HL-60/S4 treated with retinoic acid at 250 ng/mL for 4 days and 3 days (cell line): ENCODE data around the gene TCF7L2.

Source experiments
- in situ Hi-C: fragments of 300-500 bp; cut with MboI; formaldehyde crosslinking; loops from 2 replicates; pipeline ENCODE4 v1.7.0; 2022; ENCODE audit warnings: low sequenced_read_pairs

TCF7L2 gene

DNA sequence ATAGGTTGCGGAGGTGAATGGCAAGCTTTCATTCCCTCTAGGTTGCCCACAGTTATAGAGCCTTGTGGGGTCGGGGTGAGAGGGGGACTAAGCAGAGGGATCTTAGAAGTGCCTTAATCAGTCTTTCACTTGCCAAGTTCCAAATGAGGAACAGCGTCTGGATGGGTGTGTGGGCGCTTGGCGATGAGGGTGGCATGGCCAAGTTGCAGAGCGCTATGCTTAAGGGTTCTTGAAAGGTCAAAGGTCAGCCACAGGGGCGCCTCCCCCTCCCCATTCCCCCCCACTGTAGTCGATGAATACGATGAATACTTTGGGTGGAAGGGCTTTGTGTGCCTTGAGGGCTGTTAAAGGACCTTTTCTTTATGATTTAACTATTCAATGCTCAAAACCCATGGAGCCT, 185.0 kb downstream of the TCF7L2 start:
- in situ Hi-C loops: no loop called here

DNA sequence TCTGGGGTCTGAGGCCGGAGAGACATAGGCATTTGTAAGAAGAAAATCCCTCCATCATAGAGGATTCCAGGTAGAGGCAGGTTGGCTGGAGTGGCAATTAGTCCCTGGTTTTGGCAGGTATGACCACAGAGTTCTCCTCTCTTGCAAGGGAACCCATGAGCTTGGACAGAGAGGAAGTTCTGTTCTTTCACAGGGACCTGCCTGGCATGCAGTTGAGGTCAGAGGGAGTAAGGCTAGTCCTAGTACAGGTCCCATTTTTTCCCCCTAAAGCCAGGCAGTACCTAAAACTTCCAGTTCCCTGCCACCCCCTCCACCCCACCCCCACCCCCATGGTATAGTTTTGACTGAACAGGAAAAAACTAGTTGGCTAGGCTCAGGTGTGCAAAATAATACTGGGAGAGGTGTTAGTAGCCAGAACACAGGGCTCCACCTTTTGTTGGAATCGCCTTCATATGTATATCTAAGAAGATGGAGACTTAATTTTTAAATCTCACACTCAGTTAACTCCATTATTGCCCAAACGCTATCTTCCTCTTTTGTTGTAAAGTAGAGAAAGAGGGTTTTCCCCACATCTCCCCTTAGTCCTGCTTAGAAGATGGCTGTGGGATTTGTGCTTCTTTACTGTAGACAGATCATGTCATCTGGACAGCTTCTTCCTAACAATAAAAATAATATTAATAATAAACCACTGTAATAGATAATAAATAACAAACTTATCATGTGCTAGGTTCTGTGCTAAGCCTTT, 188.1 kb downstream of the TCF7L2 start:
- in situ Hi-C loops: no loop called here

DNA sequence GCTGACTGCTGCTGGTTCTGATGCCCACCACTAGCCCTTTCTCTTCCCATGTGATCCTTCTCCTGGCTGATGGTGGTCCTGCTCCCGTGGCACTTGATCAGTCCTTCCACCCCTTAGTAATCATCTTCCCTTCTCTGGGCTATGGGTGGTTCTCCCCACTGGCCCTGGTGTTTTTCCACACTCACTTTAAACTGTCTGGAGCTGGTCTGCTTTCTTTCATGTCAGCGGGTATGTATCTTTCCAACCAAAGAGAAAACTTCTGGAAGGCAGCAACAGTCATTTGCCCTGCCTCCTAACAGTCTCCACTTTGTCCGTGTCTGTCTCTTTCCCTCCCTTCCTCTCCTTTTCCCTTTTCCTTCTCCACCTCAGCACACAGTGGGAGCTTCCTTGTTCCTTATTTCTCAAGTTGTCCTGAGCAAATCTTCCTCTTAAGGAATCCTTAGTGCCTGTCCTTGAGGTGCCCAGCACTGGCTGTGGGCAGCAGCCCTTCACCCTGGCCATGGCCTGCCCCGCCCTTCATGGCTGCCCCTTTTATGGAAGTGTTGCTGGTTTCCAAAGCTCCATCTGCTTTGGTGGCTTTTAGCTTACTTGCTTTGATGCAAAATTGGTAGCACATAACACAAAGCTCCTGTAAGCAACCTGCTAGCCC, 189.0 kb downstream of the TCF7L2 start:
- in situ Hi-C loops: no loop called here

DNA sequence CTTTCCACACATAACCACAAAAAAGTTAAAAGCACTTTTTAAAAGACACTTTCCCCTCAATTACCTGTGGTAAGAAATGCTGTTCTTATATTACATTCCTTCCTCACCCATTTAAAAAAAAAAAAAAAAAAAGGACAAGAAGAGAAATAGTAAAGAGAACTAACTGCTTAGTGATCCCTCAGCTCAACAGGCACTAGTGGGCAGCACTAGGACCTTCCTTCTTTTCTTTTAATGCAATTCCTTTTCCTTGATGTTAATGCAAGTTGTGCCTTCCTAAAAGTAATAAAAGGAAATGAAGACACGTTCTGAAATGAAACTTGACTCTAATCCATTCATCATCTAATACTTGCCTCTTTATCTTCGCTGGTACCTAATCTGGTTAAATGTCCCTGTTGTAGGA, 189.7 kb downstream of the TCF7L2 start:
- in situ Hi-C loops: no loop called here

DNA sequence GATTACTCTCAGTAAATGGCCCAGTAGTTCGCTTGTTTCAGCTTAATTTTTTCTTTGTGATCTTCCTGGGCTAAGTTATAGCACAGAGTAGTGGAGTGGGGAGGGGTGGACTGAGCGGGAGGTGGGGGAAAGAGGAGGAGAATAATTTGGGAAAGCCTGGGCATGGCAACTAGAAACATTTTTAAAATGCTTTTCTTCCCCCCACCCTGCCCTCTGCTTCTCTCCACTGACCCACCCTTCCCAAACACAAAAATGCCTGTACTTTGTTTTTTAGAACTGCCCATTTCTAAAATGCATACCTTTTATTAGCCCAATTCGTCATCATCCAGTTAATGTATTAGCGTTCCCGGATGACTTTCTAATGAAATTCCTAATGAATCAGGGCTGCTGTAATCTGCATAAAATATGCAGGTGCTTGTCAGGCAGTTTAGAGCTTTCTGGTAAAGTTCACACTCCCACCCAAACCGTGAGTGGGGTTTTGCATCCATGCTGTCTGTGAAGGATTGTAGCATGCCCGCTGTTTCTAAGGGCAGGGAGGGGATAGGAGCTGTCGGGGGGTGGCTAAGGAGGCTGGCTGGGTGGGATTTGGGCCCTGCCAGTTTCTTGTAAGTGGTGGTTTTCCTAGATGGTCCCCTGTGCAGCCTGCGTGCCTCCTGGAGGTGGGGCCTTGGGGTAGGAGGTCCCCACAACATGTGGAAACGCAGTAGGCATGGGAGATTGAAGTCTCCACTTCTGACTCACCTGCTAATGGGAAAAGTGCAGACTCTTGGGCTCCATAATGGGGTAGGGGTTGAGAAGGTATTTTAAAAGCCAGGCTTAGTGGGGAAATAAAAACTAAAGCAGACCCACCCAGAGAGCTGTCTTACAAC, 190.3 kb downstream of the TCF7L2 start:
- in situ Hi-C loops: no loop called here

DNA sequence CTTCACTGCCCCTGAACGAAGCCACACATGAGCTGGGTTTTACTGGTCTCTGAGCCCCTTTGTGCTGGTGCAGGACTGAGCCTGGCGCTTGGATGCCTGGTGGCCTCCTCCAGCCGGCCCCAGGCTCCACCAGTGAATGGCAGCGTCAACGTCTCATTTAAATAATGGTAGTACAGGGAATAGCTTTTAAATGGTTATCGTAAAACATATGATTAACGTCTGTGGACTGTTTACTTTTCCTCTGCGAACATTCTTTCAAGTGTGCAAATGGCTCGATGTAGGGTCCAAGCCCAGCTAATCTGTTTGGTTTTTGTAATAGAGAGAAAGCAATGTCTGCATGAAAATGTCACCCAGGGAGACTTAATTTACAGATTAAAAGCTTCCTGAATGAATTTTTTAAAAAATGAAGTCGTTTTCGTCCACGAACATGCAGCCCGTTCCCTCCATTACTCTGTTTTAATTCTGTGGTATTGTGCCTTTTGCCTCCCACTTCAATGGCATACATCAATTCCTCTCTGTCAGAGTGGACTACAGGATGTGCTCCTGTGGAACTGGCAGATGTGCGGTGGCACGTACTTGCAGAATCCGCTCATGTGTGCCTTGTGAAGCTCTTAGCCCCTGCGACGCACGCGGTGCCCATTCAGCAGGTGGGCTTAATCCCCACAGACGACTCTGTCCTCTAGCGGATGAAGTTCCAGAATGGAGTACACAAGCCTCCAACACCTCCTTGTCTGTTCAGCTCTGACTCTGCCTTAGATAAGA, 192.7 kb downstream of the TCF7L2 start:
- in situ Hi-C loops: no loop called here

DNA sequence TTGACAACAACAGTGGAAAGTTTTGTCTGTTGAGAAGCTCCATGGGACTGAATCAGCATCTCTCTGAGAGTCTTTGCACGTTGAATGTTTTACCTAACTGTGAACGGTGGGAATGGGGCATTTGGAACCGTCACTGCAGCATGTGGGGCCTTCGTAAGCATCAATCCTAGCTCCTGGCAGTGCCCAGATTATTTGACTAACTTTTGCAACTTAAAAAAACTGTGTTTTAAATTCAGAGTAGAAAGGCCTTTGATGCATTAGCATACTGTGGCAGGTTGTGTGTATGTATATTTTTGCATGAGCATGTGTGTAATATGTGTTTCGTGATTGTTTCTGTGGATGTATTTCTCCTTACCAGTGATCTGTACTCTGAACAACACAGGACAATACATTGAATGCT, 194.5 kb downstream of the TCF7L2 start:
- in situ Hi-C loops: no loop called here

DNA sequence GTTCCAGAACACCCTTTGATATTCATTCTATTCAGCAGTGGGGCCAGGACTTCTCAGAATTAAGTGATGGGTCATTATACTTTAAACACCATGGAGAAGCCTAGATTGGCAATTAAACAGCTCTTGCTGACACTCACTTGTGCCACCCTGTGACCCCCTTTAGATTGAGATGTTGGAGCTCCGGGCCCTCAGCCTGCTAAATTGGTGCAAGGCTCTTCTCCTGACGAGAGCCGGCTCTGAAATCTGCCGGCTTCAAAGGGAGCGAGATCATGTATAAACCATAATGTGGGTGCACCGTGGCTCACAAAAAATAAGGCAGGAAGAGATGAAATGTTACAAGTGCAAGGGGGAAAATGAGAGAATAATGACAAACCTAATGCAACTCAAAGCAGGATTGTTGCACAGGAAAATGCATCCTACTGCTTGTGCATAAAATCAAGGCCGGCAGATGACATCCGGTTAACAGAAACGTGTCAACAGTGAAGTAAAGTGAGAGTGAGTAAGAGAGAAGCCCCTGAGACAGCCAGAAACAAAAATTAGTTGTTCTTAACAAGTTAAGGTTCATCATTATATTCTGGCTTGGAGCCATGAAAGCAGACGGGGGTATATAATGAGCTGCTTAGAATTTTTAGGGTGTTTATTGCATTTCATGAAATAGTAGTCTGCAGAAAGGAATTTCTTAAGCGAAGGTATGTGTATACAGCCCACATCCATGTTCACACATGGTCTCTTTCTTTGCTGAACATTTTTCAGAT, 198.2 kb downstream of the TCF7L2 start:
- in situ Hi-C loops: no loop called here

DNA sequence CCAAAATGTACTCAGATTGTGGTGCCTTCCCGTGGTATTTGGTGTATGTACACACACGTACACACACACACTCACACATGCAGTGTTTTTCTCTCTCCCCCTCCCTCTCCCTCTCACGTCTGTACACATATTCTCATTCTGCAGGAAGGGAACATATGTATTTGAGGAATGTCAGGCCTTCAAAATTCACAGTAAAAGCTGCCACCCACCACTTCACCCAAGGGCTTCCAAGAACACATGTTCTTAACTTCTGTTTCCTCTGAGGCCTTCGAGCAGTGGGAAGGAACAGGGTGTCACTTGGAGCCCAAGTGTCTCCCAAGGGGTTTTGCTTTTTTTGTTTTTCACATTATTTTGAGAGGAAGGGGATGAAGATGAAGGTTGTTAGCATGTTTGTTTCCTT, 198.9 kb downstream of the TCF7L2 start:
- in situ Hi-C loops: no loop called here

DNA sequence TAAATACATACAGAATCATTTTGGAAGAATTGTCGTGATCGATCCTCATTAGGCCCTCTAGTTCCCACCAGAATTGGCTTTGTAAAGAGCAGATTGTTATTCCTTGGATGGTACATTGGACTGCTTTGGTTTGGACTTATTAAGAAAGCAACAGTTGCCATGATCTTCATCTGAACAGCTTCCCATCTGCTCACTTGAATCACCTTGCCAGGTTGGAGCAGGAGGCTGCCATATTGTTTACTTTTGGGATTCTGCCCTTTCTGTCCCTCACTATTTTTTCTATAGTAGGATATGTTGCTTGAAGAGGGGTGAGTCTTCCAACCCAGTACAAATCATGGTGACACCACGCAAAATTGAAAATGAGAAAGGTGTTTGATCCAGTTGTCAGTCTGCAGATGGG, 199.6 kb downstream of the TCF7L2 start:
- in situ Hi-C loops: no loop called here

DNA sequence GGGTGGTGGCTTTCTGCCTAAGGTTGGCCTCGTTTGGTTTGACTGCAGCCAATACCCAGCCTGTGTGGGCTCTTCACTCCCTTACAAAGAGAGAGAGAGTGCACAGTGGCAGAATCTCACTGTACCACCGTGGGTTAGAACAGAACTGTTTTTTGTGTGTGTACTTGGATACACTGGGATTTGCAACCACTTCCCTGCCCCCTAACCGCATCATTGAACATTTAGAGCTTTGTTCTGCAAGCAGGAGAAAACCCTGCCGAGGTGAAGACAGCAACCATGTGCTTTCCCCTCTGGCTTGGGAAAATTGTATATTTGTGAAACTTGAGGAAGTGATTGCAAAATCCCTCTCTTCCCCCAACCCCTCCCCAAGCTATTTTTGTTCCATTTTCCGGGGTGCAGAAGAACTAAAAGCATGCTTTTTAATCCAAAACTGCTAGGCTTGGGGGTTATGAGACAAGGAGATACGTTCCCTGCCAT, 201.2 kb downstream of the TCF7L2 start:
- in situ Hi-C loops: no loop called here

DNA sequence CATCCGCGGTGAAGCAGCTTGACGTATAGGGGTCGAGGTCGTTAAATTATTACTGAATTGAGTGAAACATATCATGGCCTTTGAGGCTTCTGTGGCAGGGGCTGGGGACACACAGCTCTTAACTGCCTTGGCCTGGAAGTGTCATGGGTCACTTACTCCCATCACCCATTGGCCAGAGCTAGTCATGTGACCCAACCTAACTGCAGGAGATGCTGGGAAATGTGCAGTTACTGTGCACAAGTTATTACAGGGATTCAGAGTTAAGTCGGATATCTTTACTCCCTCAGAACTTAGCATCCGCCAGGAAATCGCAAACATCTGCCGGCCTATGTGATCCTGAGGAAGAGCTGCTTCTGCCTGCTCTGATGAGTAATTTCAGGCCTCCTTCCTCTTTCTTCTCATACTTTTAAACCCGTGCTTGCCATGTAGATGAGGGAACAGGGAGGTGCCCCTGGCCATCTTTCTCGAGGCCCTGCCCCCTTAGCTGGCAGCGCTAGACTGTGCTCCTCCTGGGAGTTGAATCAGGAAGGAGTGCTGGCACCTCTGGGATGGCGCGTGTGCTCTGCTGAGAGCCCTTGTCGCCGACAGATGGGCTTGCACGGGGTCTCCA, 203.6 kb downstream of the TCF7L2 start:
- in situ Hi-C loops: no loop called here

DNA sequence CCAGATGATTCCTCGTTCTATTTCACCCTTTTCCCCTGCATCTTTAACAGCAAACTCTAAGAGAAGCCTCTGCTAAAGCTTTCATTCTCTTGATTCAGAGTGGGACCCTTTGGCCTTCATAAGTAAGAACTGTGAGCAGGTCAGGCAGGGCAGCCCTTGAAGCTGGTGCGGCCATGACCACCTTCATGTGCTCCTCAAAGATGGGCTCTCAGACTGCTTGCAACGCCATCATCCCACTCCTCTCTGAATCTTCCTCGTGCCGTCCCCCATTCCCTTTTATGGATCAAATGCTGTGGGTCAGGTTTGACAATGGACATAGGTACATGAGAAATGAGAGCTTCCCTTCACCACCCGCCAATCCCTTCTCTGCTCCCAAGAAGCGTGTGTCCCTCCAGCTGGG, 207.4 kb downstream of the TCF7L2 start:
- in situ Hi-C loops: no loop called here

DNA sequence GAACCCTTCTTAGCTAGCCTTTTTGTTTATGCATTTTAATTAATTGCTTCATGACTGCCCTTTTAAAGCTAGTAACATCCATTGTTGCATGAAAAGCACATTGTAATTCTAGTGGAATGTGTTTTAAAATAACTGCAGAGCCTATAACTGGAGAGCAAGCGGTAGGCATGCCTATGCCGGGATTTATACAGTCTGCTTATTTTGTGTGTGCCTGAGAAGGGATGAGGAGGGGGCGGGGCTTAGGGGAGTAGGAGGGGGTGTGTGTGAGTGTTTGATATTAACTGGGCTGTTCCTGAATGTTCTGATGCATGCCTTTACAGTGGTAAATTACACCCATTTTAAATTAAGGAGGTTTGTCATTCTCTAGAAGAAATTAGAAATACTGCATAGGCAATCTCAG, 208.1 kb downstream of the TCF7L2 start:
- in situ Hi-C loops: no loop called here

DNA sequence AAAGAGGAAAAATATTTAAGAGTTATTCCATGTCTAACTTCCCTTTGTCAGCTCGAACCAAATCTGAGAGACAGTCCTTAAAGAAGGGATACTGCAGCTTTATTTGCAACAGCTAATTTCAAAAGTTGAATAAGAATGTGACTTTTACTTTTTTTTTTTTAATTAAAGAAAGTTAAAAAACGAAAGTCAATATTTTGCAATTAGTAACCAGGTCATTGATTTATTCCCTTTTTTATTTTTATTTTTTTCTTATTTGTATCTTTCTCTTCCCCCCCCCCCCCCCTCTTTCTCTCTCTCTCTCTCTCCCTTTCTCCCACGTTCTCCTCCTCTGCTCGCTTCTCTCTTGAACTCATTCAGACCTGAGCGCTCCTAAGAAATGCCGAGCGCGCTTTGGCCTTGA, 209.5 kb downstream of the TCF7L2 start:
- in situ Hi-C loops: no loop called here

DNA sequence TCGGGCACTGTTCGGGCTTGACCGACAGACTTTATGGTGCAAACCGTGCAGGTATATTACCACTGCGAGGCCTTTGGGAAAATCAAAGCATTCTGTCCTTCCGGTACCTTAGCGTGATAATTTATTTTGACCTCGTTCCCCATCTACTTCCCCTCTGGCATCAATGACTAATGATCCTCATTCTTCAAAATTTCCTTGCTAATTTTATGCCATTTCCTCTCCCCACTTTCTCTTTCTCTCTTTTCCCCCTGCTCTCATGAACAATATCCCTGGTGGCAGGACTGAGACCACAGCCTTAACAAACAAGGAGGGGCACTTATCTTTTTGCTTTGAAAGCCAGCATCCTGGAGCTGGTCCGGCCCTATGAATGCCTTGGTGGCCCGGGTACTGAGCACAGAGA, 210.6 kb downstream of the TCF7L2 start:
- in situ Hi-C loops: no loop called here

DNA sequence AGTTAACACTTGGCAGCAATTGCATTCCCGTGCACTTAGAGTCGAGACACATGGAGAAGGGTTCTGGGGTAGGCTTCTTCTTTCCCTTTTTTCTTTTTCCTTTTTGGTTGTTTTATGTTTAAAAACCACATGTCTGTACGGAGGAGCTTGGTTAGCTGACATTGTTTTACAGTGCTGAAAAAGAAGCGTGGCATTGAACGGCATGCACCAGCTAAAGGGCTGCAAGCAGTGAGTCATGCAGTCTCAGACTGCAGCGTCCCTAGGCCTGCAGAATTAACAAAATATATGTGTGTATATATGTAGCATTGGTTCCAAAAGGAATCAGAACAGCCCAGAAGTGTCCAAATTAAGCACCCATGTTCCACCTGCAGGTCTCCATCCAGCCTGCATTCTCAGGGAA, 211.0 kb downstream of the TCF7L2 start:
- in situ Hi-C loops: no loop called here

DNA sequence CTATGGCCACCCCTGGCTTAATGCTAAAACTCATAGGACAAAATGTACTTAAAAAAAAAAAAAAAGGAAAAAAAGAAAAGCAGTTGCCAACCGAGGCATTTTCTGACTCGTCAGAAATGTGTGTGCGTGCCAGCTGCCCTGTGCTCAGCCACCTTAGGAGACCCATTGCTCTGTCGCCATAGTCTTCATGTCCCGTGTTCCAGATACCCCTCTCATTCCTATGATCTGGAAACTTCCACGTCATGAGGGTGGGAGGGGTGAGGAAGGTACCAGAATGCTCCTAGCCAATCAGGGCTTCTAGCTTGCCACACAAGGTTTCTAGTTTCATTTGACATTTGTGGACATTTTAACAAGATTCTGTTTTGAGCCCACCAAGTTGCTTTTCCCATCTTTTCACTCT, 212.9 kb downstream of the TCF7L2 start:
- in situ Hi-C loops: no loop called here

DNA sequence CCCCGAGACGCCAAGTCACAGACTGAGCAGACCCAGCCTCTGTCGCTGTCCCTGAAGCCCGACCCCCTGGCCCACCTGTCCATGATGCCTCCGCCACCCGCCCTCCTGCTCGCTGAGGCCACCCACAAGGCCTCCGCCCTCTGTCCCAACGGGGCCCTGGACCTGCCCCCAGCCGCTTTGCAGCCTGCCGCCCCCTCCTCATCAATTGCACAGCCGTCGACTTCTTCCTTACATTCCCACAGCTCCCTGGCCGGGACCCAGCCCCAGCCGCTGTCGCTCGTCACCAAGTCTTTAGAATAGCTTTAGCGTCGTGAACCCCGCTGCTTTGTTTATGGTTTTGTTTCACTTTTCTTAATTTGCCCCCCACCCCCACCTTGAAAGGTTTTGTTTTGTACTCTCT, 215.6 kb downstream of the TCF7L2 start:
- in situ Hi-C loops: no loop called here

DNA sequence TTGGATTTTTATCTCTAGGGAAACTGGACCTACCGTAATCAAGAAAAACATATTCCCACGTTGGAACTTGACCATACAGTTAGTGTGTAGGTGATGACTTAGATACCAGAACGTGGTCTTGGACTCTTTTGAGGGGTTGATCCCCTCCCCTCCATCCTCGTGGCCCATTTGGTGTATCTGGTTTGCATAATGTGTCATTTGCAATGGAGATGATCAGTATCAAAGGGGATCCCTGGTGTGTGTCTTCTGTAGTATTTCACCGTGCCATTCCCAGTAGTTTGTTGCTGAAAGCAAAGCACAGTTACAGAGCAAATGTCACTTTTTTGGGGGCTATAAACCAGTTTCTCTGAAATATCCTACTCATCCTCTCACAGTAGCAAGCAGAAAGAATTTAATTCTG, 217.7 kb downstream of the TCF7L2 start:
- in situ Hi-C loops: no loop called here
